ENCODE results near the gene LCNL1. TPM values are rescaled to one million over a fixed set of nuclear protein-coding genes. Genes with fewer than 3 reads are reported as not detected.

The LCNL1 gene
- total RNA-seq, 1 experiment from 2014 or later, result not detected

- DNase-seq (ENCODE audit: low spot score), result no peak
Observed at GRCh38 chr9:136946228-136947027, 36.4 kb upstream of the LCNL1 start.

- no peak for DNase-seq (ENCODE audit: low spot score)
Observed at GRCh38 chr9:136947028-136947891, 35.5 kb upstream of the LCNL1 start.

- DNase-seq (ENCODE audit: low spot score), result peak; percentile 57
Observed at GRCh38 chr9:136947955-136948510, 34.8 kb upstream of the LCNL1 start.

- no peak for DNase-seq (ENCODE audit: low spot score)
Observed at GRCh38 chr9:136949239-136949816, 33.5 kb upstream of the LCNL1 start.

GRCh38 chr9:136949817-136950655 lies 32.8 kb upstream of the LCNL1 start:
- DNase-seq (ENCODE audit: low spot score), result peak; percentile 97

GRCh38 chr9:136950656-136951276 lies 32.0 kb upstream of the LCNL1 start:
- peak; percentile 19 for DNase-seq (ENCODE audit: low spot score)

GRCh38 chr9:136951541-136952320 lies 31.1 kb upstream of the LCNL1 start, which contains the start of gene LCN12:
Gene LCN12, plus strand, starts transcription at chr9:136952273. Its CDS starts 55 bp downstream, at chr9:136952328.
- DNase-seq (ENCODE audit: low spot score), result no peak

- no peak for DNase-seq (ENCODE audit: low spot score)
Observed at GRCh38 chr9:136952321-136952850, 30.4 kb upstream of the LCNL1 start.

GRCh38 chr9:136952876-136953770 lies 29.7 kb upstream of the LCNL1 start:
- DNase-seq (ENCODE audit: low spot score), result no peak

- no peak for DNase-seq (ENCODE audit: low spot score)
Observed at GRCh38 chr9:136953771-136954269, 29.0 kb upstream of the LCNL1 start.

- DNase-seq (ENCODE audit: low spot score), result no peak
Observed at GRCh38 chr9:136954270-136955083, 28.3 kb upstream of the LCNL1 start.

- no peak for DNase-seq (ENCODE audit: low spot score)
Observed at GRCh38 chr9:136955202-136955942, 27.4 kb upstream of the LCNL1 start.

- no peak for DNase-seq (ENCODE audit: low spot score)
Observed at GRCh38 chr9:136955943-136956335, 26.9 kb upstream of the LCNL1 start.

- no peak for DNase-seq (ENCODE audit: low spot score)
Observed at GRCh38 chr9:136956604-136957003, 26.2 kb upstream of the LCNL1 start.

GRCh38 chr9:136957461-136957860 lies 25.3 kb upstream of the LCNL1 start:
- no peak for DNase-seq (ENCODE audit: low spot score)

GRCh38 chr9:136957901-136958300 lies 24.9 kb upstream of the LCNL1 start:
- DNase-seq (ENCODE audit: low spot score), result no peak

- no peak for DNase-seq (ENCODE audit: low spot score)
Observed at GRCh38 chr9:136958473-136958872, 24.3 kb upstream of the LCNL1 start.
